ENCODE measurements around the gene SEMA4G. TPM values are rescaled to one million over a fixed set of nuclear protein-coding genes. Genes with fewer than 3 reads are reported as not detected.

The SEMA4G gene
- polyA plus RNA-seq, 1 donor from 2014 or later: 1.7 TPM

GRCh38 chr10:100982916-100983830 is 13.9 kb downstream of the SEMA4G start:
- Histone ChIP-seq H3K4me2 (ENCODE audit: low read length) (no peak overlapping the region), H3K9me3 (ENCODE audit: low read length) (no peaks in the 10 kb centered on the region), H3K27ac (ENCODE audit: low read length) (no peak overlapping the region), H2AFZ (ENCODE audit: low read depth, low read length) (no peak overlapping the region), H4K20me1 (ENCODE audit: insufficient read depth) (no peaks in the 10 kb centered on the region), H3K9ac (ENCODE audit: low read length) (no peak overlapping the region), H3K9me2 (ENCODE audit: insufficient read depth, low read length) (no peaks in the 10 kb centered on the region), H3F3A (ENCODE audit: insufficient read depth, low read length, poor library complexity, severe bottlenecking) (no peaks in the 10 kb centered on the region), H3K79me2 (replicated peaks; ENCODE audit: insufficient read depth, low read length) (peaks cover 12% of the 10 kb centered on the region), H3K36me3 (ENCODE audit: insufficient read depth, low read length) (no peaks in the 10 kb centered on the region), H3K4me3 (ENCODE audit: low read length) (no peak overlapping the region), H3K27me3 (ENCODE audit: insufficient read depth, low read depth, low read length) (no peaks in the 10 kb centered on the region)
- no peak for TF ChIP-seq MXI1 (conservative IDR thresholded peaks at IDR 0.05; ENCODE audit: poor library complexity, severe bottlenecking)
- TF ChIP-seq EZH2 (IDR thresholded peaks at IDR 0.05; ENCODE audit: borderline replicate concordance, insufficient read depth, low read length, poor library complexity, severe bottlenecking): no peak
- no peak for TF ChIP-seq EP300 (conservative IDR thresholded peaks at IDR 0.05; ENCODE audit: poor library complexity, severe bottlenecking)
- TF ChIP-seq SMC3 (conservative IDR thresholded peaks at IDR 0.05; ENCODE audit: poor library complexity): no peak
- TF ChIP-seq POLR2AphosphoS5 (IDR thresholded peaks at IDR 0.05): no peak
- no peak for TF ChIP-seq TAF1 (IDR thresholded peaks at IDR 0.05; ENCODE audit: low read depth)
- no peak for TF ChIP-seq REST (IDR thresholded peaks at IDR 0.05; ENCODE audit: borderline replicate concordance)
- TF ChIP-seq CTCF (IDR thresholded peaks at IDR 0.05; ENCODE audit: poor library complexity, severe bottlenecking): no peak
- TF ChIP-seq RAD21 (conservative IDR thresholded peaks at IDR 0.05): no peak

- Histone ChIP-seq H3K79me2 (replicated peaks; ENCODE audit: insufficient read depth, low read length) (peaks cover 12% of the 10 kb centered on the region), H4K20me1 (ENCODE audit: insufficient read depth) (no peaks in the 10 kb centered on the region), H3K27ac (ENCODE audit: low read length) (no peak overlapping the region), H3K9ac (ENCODE audit: low read length) (no peak overlapping the region), H3K9me3 (ENCODE audit: low read length) (no peaks in the 10 kb centered on the region), H3K4me3 (ENCODE audit: low read length) (no peak overlapping the region), H3K4me2 (ENCODE audit: low read length) (no peak overlapping the region), H3K9me2 (ENCODE audit: insufficient read depth, low read length) (no peaks in the 10 kb centered on the region), H3F3A (ENCODE audit: insufficient read depth, low read length, poor library complexity, severe bottlenecking) (no peaks in the 10 kb centered on the region), H3K36me3 (ENCODE audit: insufficient read depth, low read length) (no peaks in the 10 kb centered on the region), H2AFZ (ENCODE audit: low read depth, low read length) (no peak overlapping the region), H3K27me3 (ENCODE audit: insufficient read depth, low read depth, low read length) (no peaks in the 10 kb centered on the region)
- TF ChIP-seq TAF1 (IDR thresholded peaks at IDR 0.05; ENCODE audit: low read depth) (no peak), POLR2AphosphoS5 (IDR thresholded peaks at IDR 0.05) (no peak), CTCF (IDR thresholded peaks at IDR 0.05; ENCODE audit: poor library complexity, severe bottlenecking) (no peak), EZH2 (IDR thresholded peaks at IDR 0.05; ENCODE audit: borderline replicate concordance, insufficient read depth, low read length, poor library complexity, severe bottlenecking) (no peak), EP300 (conservative IDR thresholded peaks at IDR 0.05; ENCODE audit: poor library complexity, severe bottlenecking) (no peak), RAD21 (conservative IDR thresholded peaks at IDR 0.05) (no peak), SMC3 (conservative IDR thresholded peaks at IDR 0.05; ENCODE audit: poor library complexity) (no peak), REST (IDR thresholded peaks at IDR 0.05; ENCODE audit: borderline replicate concordance) (no peak), MXI1 (conservative IDR thresholded peaks at IDR 0.05; ENCODE audit: poor library complexity, severe bottlenecking) (no peak)
Observed at GRCh38 chr10:100983868-100984671, 14.8 kb downstream of the SEMA4G start.
